ENCODE data around the gene TRAF1. TPM values are rescaled to one million over a fixed set of nuclear protein-coding genes. Genes with fewer than 3 reads are reported as not detected.

The TRAF1 gene
- total and polyA plus RNA-seq, 7 donors = 0.46 to 10.0 (median 4.6) TPM

DNA sequence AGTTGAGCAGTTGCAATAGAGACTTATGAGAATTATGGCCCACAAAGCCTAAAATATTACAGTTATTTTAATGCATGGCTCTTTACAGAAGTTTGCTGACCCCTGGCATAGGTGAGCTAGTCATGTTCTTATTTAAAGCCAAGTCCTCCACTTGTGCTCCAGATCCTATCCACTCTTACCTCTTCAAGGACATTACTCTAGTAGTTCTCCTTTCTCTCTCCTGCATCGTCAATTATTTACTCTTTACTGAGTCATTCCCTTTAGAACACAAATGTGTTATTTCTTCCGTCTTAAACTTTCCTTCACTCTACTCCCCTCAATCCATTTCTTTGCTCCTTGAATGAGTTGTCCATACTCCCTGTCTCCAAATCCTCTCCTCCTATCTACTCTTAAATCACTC is 20.6 kb upstream of the TRAF1 start:
- 81 to 90% methylated on average over 2 of the region's 2 CpGs for WGBS, 2 donors
- H3K4me1 ChIP-seq = peaks cover 0 to 11% (median 10%) of the 10 kb centered on the region in 4 donors
- no peak for DNase-seq
- no peak overlapping the region for H3K27ac ChIP-seq
- H3K36me3 ChIP-seq = peaks cover 0 to 6% (median 0%) of the 10 kb centered on the region in 4 donors
- intact Hi-C loops (cut with DNase I) = no loop called here
- no peaks in the 10 kb centered on the region for H3K9me3 ChIP-seq
- no peak overlapping the region for H3K4me3 ChIP-seq
- TF ChIP-seq, protein P1, sequence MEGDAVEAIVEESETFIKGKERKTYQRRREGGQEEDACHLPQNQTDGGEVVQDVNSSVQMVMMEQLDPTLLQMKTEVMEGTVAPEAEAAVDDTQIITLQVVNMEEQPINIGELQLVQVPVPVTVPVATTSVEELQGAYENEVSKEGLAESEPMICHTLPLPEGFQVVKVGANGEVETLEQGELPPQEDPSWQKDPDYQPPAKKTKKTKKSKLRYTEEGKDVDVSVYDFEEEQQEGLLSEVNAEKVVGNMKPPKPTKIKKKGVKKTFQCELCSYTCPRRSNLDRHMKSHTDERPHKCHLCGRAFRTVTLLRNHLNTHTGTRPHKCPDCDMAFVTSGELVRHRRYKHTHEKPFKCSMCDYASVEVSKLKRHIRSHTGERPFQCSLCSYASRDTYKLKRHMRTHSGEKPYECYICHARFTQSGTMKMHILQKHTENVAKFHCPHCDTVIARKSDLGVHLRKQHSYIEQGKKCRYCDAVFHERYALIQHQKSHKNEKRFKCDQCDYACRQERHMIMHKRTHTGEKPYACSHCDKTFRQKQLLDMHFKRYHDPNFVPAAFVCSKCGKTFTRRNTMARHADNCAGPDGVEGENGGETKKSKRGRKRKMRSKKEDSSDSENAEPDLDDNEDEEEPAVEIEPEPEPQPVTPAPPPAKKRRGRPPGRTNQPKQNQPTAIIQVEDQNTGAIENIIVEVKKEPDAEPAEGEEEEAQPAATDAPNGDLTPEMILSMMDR (IDR thresholded peaks at IDR 0.05) = no peak
- H3K27me3 ChIP-seq = no peaks in the 10 kb centered on the region

DNA sequence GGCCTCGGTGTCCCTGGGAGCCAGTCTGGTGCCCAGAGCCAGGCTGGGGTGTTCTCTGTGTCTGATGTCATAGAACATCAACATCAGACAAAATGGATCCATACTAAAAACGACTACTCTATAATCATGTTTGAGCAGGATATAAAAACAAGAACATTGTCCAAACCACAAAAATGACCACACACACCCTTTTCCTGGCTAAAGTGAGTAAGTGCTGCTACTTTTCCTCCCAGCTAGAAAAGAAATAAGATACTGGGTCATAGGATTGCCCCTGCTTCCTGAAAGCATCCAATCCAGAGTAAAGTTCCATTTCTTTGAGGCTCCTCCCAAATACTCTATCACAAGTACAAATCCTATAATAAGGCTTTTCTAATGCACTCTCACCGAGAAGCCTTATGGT is 19.7 kb upstream of the TRAF1 start:
- no peak for DNase-seq
- peaks cover 0 to 21% (median 20%) of the 10 kb centered on the region in 4 donors for H3K4me1 ChIP-seq
- 82 to 85% methylated on average over 3 of the region's 3 CpGs for WGBS, 2 donors
- H3K9me3 ChIP-seq = no peaks in the 10 kb centered on the region
- H3K27me3 ChIP-seq = no peaks in the 10 kb centered on the region
- TF ChIP-seq POLR2A (IDR thresholded peaks at IDR 0.05) (no peak), EP300 (IDR thresholded peaks at IDR 0.05) (no peak), POLR2AphosphoS5 (IDR thresholded peaks at IDR 0.05) (no peak)
- TF ChIP-seq, protein P1 (IDR thresholded peaks at IDR 0.05) = no peak
- no peak overlapping the region for H3K27ac ChIP-seq
- intact Hi-C loops (cut with DNase I) = no loop called here
- no peaks in the 10 kb centered on the region for H3K36me3 ChIP-seq
- no peak overlapping the region for H3K4me3 ChIP-seq

DNA sequence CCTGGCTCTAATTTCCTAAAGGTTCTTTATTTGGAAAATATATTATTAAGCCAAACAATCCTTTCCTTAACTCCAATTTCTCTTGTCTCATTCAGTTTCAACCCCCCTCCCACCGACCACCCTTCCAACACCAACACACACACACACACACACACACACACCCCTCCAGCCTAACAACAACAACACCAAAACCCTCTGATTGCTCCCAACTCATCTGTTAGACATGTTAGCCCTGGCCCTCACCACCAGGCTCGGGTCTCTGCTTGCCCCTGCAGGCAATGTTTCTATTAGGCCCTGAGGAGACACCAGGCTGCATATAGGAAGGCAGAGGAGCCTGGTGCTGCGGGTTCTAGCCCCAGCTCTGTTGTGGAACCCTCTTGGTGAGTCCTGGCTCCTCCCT is 18.4 kb upstream of the TRAF1 start:
- TF ChIP-seq EP300 (IDR thresholded peaks at IDR 0.05) (no peak), POLR2AphosphoS5 (IDR thresholded peaks at IDR 0.05) (no peak), POLR2A (IDR thresholded peaks at IDR 0.05) (no peak)
- TF ChIP-seq, protein P1 (IDR thresholded peaks at IDR 0.05) = no peak
- Histone ChIP-seq H3K36me3 (no peaks in the 10 kb centered on the region), H3K27me3 (no peaks in the 10 kb centered on the region), H3K9me3 (no peaks in the 10 kb centered on the region), H3K4me1 (peaks cover 0 to 25% (median 23%) of the 10 kb centered on the region in 4 donors), H3K4me3 (no peak overlapping the region), H3K27ac (no peak overlapping the region)
- WGBS, 2 donors = 87 to 89% methylated on average over 3 of the region's 3 CpGs
- intact Hi-C loops (cut with DNase I) = no loop called here
- no peak for DNase-seq

DNA sequence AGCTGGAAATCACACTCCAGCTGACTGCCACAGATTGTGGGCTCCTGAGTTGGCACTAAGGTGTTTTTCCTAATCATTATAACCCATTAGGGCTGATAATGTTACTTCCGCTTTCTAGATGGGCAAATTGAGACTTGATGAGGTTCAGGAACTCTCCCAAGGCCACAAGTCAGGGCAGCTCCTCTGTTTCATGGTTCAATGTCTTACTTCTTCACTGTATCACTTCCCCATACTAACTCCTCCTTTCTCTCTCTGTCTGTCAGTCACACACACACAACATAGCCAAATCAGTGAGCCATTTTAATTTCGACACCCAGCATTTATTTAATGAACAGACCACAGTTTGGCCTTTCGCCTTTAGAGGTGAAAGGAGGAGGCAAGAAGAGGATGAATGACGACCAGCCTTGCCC is 17.8 kb upstream of the TRAF1 start:
- intact Hi-C loops (cut with DNase I) = no loop called here
- Histone ChIP-seq H3K4me3 (no peak overlapping the region), H3K9me3 (no peaks in the 10 kb centered on the region), H3K27ac (no peak overlapping the region), H3K27me3 (no peaks in the 10 kb centered on the region), H3K4me1 (peaks cover 0 to 25% (median 23%) of the 10 kb centered on the region in 4 donors), H3K36me3 (no peaks in the 10 kb centered on the region)
- TF ChIP-seq POLR2AphosphoS5 (IDR thresholded peaks at IDR 0.05) (no peak), EP300 (IDR thresholded peaks at IDR 0.05) (no peak), POLR2A (IDR thresholded peaks at IDR 0.05) (no peak)
- TF ChIP-seq, protein P1 (IDR thresholded peaks at IDR 0.05) = no peak
- 82 to 89% methylated on average over 4 of the region's 4 CpGs for WGBS, 2 donors
- DNase-seq = no peak
